Measurements from ENCODE around the gene CADPS.

GRCh38 chr3:62584636-62585035 is 290.6 kb downstream of the CADPS start:
- TF ChIP-seq POLR2A (IDR thresholded peaks at IDR 0.05) (no peak), CTCF (IDR thresholded peaks at IDR 0.05) (no peak)
